HT-29 (cell line): ENCODE measurements around the gene SGO2. TPM values are rescaled to one million over a fixed set of nuclear protein-coding genes. Genes with fewer than 3 reads are reported as not detected.
"Not testable (repeated sequence)": the region's sequence is repeated elsewhere in the genome, so short reads cannot be mapped to it uniquely, and the experiment has no call there.

ENCODE experiments used
- DNase-seq: peaks from one replicate; pipeline ENCODE4 v3.0.0-alpha.2; 2015; ENCODE audit warnings: low spot score
- total RNA-seq: library from RNA; depleted of rRNA; stranded (reverse); fragments of >200 nt; shearing (Covaris generic); gene quantifications from 2 replicates; pipeline ENCODE4 v1.2.3, GENCODE V29; 2014

SGO2 gene
- total RNA-seq, 1 experiment from 2014 or later = 3.9 TPM

GRCh38 chr2:200515155-200515554 is 10.9 kb upstream of the SGO2 start:
- DNase-seq = no peak

GRCh38 chr2:200523158-200523557 is 2.8 kb upstream of the SGO2 start:
- no peak for DNase-seq

DNA sequence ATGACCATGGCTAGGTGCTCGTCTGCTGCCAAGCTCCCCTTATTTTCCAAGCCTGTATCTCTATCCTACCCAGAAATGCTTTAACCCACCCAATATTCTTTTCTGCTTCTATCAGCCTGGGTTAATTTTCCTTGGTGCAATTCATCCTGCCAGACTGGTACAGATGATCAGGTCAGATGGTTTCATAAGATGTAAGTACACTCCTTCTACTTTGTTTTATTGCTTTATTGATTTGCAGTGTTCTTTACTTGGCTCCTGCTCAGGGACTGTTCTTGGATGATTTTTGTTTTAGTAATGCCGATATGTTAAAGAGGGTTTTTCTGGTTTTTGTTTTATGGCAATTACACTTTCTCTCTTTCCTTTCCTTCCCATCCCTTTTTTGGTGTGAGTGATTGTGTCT is 2.4 kb upstream of the SGO2 start:
- no peak for DNase-seq

GRCh38 chr2:200525066-200525465 is 941 bp upstream of the SGO2 start:
- no peak for DNase-seq

- DNase-seq = no peak
Observed at GRCh38 chr2:200525551-200525881, 491 bp upstream of the SGO2 start.

DNA sequence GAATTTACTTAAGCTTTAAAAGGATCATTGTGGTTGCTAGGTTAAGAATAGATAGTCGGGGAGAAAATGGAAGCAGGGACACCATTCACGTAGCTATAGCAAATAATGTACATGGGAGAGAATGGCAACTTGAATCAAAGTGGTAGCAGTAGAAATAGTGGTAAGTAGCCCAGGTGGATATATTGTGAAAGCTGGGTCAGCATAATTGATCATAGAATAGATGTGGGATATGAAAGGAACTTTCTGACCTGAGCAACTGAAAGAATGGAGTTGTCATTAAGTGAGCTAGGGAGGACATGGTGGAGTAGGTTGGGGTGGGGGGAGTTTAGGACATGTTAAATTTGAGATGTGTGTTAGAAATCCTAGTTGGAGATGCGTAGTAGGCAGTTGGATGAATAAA is 2.2 kb downstream of the SGO2 start:
- DNase-seq = no peak

GRCh38 chr2:200533754-200534153 is 7.7 kb downstream of the SGO2 start:
- no peak for DNase-seq

DNA sequence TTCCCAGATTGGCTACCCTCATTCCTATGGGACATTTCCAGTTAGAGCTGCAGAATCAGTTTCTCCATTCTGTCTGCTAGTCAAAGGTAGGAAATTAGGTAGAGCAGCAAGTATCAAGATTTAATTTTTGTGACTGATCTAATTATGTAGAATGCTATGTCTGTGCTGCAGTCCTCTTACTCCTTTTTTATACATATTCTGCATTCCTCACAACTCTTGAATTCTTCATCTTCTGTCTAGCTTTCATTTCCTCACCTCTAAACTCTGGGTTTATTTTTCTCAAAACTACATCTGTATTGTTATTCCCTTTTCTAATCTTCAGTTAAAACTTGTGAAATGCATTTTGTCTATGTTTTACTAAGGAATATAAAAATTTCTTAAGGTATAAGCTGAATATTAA is 8.6 kb downstream of the SGO2 start:
- no peak for DNase-seq

DNA sequence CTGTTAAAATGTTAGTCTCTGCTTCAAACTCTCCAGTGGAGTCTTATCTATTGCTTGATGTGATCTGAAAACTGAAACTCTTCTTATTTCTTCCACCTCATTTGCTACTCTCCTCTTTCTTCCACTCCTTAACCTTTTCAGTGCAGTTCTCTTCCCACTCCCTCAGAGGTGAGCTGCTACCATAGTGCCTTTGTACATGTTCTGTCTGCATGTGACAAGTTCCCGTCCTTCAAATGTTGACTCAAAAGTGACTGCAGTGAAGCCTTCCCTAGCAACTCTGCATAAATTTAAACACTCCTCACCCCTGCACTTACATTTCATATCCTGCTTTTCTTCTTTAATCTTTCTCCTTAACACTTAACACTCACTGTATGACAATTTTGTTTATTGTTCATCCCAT is 12.1 kb downstream of the SGO2 start:
- DNase-seq = no peak

GRCh38 chr2:200540793-200541192 is 14.8 kb downstream of the SGO2 start:
- DNase-seq = no peak

- not testable (repeated sequence) for DNase-seq
Observed at GRCh38 chr2:200566596-200566995, 40.6 kb downstream of the SGO2 start.

GRCh38 chr2:200567932-200568331 is 41.9 kb downstream of the SGO2 start:
- no peak for DNase-seq

DNA sequence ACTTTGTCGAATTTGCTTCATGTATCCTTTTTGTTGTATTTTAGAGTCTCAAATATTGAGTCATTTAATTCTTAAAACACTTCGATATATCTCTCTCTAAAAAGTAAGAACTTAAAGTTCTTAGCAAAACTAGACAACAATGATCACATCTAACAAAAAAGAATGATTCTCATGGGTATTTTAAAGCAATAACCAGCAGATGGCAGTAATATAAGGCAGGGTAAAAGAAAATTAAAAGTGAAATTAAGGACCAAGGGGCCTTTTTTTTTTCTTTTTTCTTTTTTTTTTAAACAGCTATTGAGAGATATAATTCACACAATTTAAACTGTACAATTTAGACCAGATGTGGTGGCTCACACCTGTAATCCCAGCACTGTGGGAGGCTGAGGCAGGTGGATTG is 50.0 kb downstream of the SGO2 start:
- DNase-seq = peak; percentile 21

GRCh38 chr2:200577027-200577426 is 51.0 kb downstream of the SGO2 start:
- no peak for DNase-seq

GRCh38 chr2:200578778-200579177 is 52.8 kb downstream of the SGO2 start:
- DNase-seq = peak; percentile 58

- no peak for DNase-seq
Observed at GRCh38 chr2:200584639-200585038, 58.6 kb downstream of the SGO2 start.

GRCh38 chr2:200585340-200585729 is 59.3 kb downstream of the SGO2 start:
- DNase-seq = no peak

GRCh38 chr2:200585730-200586643 is 60.0 kb downstream of the SGO2 start, which contains the start of gene AOX1:
AOX1 (plus strand) TSS chr2:200586014; CDS start chr2:200586109, 95 bp downstream.
- DNase-seq = no peak

DNA sequence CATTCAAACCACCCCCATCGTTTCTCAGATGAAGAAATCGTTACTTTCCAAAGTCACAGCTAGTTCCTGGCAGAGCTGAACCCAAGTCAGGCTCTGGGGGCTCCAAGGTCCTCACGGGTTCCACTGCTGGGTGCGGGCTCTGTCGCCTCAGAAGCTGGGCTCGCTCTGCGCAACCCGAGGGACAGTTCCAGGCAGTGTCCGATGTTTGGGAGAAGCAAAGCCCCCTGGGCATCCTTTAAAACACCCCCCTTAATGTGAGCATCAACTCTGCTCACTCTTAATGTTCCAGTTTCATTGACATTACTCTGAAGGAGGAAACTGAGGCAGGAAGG is 60.6 kb downstream of the SGO2 start:
- no peak for DNase-seq

- DNase-seq = no peak
Observed at GRCh38 chr2:200587007-200587616, 61.1 kb downstream of the SGO2 start.

- DNase-seq = no peak
Observed at GRCh38 chr2:200588076-200588678, 62.2 kb downstream of the SGO2 start.

DNA sequence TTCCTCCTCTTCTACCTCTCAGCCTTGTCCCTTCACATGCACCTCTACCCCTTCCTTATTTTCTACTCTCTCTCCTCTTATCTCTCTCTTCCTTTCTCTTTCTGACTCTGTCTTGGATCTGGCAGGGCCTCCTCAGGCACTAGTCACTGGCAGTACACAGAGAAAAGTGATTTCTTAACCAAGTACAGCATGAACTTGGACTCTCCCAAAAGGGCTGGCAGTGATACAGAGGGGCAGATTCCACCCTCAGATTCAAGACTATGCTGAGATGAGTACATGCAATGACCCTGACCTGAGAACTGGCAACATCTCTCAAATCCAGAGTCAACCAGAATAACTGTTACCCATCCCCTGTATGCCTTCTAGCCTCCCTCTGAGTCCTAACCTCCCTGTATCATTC is 64.1 kb downstream of the SGO2 start:
- no peak for DNase-seq

DNA sequence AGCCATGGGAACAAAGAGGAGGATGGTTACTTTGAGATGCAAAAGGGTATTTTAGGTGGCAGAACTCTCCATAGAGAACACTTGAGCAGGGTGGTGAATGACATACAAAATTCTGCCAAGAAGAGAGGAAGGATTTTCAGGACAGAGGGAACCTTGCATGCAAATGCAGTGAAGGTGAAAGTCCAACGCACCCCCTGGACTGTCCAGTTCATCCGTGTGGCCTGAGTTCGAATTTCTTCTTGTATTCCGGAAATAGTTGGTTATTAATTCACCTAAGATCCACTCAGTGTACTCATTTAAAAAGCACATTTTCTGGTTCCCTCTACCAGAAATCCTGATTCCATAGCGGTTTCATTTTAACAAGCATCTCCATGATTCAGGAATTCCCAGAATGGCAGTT is 65.3 kb downstream of the SGO2 start:
- DNase-seq = no peak
